Body of pancreas (tissue), 4 donors: ENCODE measurements around the gene MYBPC3. TPM values are rescaled to one million over a fixed set of nuclear protein-coding genes. Genes with fewer than 3 reads are reported as not detected.
"Not testable (repeated sequence)": the region's sequence is repeated elsewhere in the genome, so short reads cannot be mapped to it uniquely, and the experiment has no call there.

ENCODE experiments used
- ATAC-seq: fragments of 150-250 bp; one replicate; pipeline ENCODE4 v1.9.1; 2016
- DNase-seq, 4 donors: peaks; one replicate each; pipeline ENCODE4 v3.0.0-alpha.2; 2019
- H3K27ac ChIP-seq, 4 donors: fragments of 200-600 bp; sonication (generic); 1 replicate in 3 of 4; 2 replicates in 1 of 4; pipeline versions ENCODE4 v1.5.1 to v1.6.1; 2016 to 2019; ENCODE audit warnings: mild to moderate bottlenecking in 1 of 4, mixed read lengths in 1 of 4, moderate library complexity in 1 of 4
- H3K27me3 ChIP-seq, 2 donors: fragments of 200-600 bp; sonication (generic); one replicate each; pipeline ENCODE4 v1.6.0; 2016; ENCODE audit warnings: mild to moderate bottlenecking in 1 of 2
- H3K36me3 ChIP-seq, 2 donors: fragments of 200-600 bp; sonication (generic); replicated peaks in 1 of 2; 2 replicates each; pipeline ENCODE4 v1.5.1; 2016; ENCODE audit warnings: low read depth in 2 of 2; ENCODE audit not compliant: insufficient read depth in 1 of 2
- H3K4me1 ChIP-seq: fragments of 200-600 bp; sonication (generic); one replicate; pipeline ENCODE4 v1.6.0; 2016
- H3K4me3 ChIP-seq, 2 donors: fragments of 200-600 bp; sonication (generic); 1 replicate in 1 of 2; 2 replicates in 1 of 2; pipeline ENCODE4 v1.5.1; 2016 to 2019
- H3K9me3 ChIP-seq, 3 donors: fragments of 200-600 bp; sonication (generic); 1 replicate in 2 of 3; 2 replicates in 1 of 3; pipeline ENCODE4 v1.5.1; 2016
- POLR2A ChIP-seq, 3 donors: fragments of 450-650 bp; IDR thresholded peaks; one replicate each; pipeline ENCODE4 v1.6.1; 2016; ENCODE audit warnings: antibody characterized with exemption in 3 of 3, mild to moderate bottlenecking in 2 of 3
- WGBS, 2 donors: methylation state at CpG; one replicate each; pipeline ENCODE4 v1.1.5; 2017; 5-methylcytosine and 5-hydroxymethylcytosine counted together
- intact Hi-C: fragments of 100-400 bp; cut with DNase I; formaldehyde crosslinking; loops from one replicate; pipeline ENCODE4 v1.15.1; 2023
- total RNA-seq, 2 donors: library from RNA; depleted of rRNA; stranded (reverse); fragments of >200 nt; gene quantifications; one replicate each; pipeline ENCODE4 v1.1.0, GENCODE V29; 2016
- TF ChIP-seq, protein P1 (sequence below), 7 experiments: fragments of 450-650 bp in 4 of 7; fragments of 200-600 bp in 3 of 7; sonication (generic) in 3 of 7; IDR thresholded peaks; one replicate each; pipeline ENCODE4 v1.5.1; 2016 to 2019; ENCODE audit warnings: antibody characterized with exemption in 7 of 7

MYBPC3 gene
- total RNA-seq, 2 donors from 2014 or later, result not detected

DNA sequence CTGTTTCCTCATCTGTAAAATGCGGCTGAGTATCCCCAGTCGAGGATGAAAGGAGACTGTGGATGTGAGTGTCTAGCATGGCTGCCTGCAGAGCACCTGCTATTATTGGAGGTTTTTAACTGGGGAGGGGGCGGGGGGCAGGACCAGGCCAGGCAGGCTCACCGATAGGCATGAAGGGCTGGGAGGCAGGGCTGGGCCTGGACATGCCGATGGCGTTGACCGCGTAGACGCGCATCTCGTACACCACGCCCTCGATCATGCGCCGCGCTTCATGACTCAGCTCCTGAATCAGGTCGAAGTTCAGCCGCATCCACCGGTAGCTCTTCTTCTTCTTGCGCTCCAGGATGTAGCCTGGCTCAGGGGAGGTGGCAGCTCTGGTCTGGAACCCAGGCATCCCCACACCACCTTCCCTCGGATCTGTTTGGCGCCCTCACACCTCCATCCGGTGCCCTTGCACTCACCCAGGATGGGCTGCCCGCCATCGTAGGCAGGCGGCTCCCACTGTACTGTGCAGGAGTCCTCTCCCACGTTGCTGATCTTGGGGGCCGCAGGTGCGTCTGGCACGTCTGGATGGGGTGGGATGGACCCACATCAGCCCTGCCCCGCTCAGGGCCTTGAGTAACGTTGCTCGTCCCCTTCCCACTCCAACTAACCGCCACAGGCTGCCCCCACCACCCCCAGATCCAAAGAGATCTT is 15.1 kb downstream of the MYBPC3 start:
- Histone ChIP-seq H3K27ac (no peak overlapping the region), H3K4me1 (no peaks in the 10 kb centered on the region), H3K9me3 (no peaks in the 10 kb centered on the region), H3K4me3 (no peak overlapping the region), H3K27me3 (no peaks in the 10 kb centered on the region), H3K36me3 (no peaks in the 10 kb centered on the region)
- 87 to 92% methylated on average over 30 to 33 of the region's 34 CpGs for WGBS, 2 donors
- ATAC-seq (no peak), DNase-seq (no peak)
- TF ChIP-seq, protein P1, sequence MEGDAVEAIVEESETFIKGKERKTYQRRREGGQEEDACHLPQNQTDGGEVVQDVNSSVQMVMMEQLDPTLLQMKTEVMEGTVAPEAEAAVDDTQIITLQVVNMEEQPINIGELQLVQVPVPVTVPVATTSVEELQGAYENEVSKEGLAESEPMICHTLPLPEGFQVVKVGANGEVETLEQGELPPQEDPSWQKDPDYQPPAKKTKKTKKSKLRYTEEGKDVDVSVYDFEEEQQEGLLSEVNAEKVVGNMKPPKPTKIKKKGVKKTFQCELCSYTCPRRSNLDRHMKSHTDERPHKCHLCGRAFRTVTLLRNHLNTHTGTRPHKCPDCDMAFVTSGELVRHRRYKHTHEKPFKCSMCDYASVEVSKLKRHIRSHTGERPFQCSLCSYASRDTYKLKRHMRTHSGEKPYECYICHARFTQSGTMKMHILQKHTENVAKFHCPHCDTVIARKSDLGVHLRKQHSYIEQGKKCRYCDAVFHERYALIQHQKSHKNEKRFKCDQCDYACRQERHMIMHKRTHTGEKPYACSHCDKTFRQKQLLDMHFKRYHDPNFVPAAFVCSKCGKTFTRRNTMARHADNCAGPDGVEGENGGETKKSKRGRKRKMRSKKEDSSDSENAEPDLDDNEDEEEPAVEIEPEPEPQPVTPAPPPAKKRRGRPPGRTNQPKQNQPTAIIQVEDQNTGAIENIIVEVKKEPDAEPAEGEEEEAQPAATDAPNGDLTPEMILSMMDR (IDR thresholded peaks at IDR 0.05), result no peak
- no peak for TF ChIP-seq POLR2A (IDR thresholded peaks at IDR 0.05)
- intact Hi-C loops, result loop anchor here (5.0 kb wide), 1 partner anchor 60 kb away; no protein-coding TSS in a partner anchor

DNA sequence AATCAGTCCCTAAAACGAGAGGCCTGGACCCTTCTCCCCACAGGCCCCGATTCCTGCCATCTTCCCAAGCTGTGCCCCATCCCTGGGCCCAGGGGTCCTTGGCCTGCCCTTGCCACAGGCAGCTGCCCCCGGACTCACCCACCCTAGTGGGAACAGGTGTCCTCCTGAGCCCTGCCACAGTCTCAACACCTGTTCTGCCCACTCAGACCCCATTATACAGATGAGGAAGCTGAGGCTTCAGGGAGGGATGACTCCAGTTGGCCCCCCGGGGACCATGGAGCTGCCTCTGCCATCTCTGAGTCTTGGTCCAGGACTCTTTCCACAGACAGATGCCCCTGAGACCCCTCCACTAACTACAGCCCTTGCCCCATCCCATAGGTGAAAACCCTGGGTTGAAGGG is 15.9 kb downstream of the MYBPC3 start:
- intact Hi-C loops, result loop anchor here (5.0 kb wide), 1 partner anchor 59 kb away; no protein-coding TSS in a partner anchor
- Histone ChIP-seq H3K9me3 (no peaks in the 10 kb centered on the region), H3K27me3 (no peaks in the 10 kb centered on the region), H3K27ac (no peak overlapping the region), H3K4me3 (no peak overlapping the region), H3K4me1 (no peaks in the 10 kb centered on the region), H3K36me3 (no peaks in the 10 kb centered on the region)
- WGBS, 2 donors, result 60 to 74% methylated on average over 2 to 4 of the region's 4 CpGs
- ATAC-seq, result no peak
- no peak for DNase-seq
- no peak for TF ChIP-seq POLR2A (IDR thresholded peaks at IDR 0.05)
- TF ChIP-seq, protein P1 (IDR thresholded peaks at IDR 0.05), result no peak

DNA sequence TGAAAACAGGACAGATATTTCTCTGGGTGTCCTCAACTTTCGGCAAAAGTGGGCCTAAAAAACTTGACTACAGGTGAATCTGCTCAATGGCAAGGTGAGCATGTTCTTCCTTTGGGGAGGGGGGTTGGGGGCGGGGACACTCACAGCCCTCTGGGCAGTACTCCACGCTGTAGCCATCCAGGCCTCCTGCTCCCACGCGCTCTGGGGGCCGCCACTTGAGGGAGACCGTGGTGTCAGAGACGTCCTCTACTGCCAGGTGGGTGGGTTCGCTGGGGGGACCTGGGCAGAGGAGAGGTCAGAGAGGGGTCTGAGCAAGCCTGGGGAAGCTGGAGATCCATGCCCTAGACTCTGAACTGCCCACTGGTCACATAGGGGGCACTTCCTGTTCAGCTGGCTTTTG is 16.8 kb downstream of the MYBPC3 start:
- Histone ChIP-seq H3K4me3 (no peak overlapping the region), H3K9me3 (no peaks in the 10 kb centered on the region), H3K36me3 (no peaks in the 10 kb centered on the region), H3K27me3 (no peaks in the 10 kb centered on the region), H3K27ac (no peak overlapping the region), H3K4me1 (no peaks in the 10 kb centered on the region)
- WGBS, 2 donors, result 80 to 85% methylated on average over 1 to 9 of the region's 9 CpGs
- no peak for ATAC-seq
- TF ChIP-seq, protein P1 (IDR thresholded peaks at IDR 0.05), result no peak
- no peak for TF ChIP-seq POLR2A (IDR thresholded peaks at IDR 0.05)
- no peak for DNase-seq
- intact Hi-C loops, result loop anchor here (5.0 kb wide), 1 partner anchor 58 kb away; no protein-coding TSS in a partner anchor

DNA sequence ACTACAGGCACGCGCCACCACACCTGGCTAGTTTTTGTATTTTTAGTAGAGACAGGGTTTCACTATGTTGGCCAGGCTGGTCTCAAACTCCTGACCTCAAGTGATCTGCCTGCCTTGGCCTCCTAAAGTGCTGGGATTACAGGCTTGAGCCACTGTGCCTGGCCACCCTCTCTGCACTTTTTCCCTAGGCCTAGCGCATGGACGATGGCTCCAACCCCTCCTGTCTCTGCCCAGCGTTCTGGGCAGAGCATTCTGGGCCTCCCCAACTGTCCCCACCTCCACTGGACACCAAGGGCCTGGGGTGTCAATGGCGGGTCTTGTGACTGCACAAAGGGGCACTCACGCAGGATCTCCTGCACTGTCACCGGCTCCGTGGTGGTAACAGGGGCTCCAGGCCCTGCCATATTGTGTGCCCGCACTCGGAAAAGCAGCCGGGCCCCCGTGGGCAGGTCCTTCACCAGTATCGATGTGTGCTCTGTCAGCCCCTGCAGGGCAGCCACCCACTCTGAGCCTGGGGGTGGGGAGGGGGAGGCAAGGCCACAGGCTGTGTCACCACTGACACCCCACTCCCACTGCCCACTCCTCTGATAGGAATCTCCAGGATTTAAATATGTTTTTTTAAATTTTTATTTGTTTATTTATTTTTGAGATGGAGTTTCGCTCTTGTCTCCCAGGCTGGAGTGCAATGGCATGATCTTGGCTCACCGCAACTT is 17.6 kb downstream of the MYBPC3 start:
- H3K27me3 ChIP-seq, DNase-seq, ATAC-seq, H3K36me3 ChIP-seq, H3K4me1 ChIP-seq, H3K27ac ChIP-seq, H3K9me3 ChIP-seq, H3K4me3 ChIP-seq: not testable (repeated sequence)
- intact Hi-C loops, result loop anchor here (5.0 kb wide), 1 partner anchor 58 kb away; no protein-coding TSS in a partner anchor
- WGBS, 2 donors, result 92 to 97% methylated on average over 4 to 15 of the region's 16 CpGs

DNA sequence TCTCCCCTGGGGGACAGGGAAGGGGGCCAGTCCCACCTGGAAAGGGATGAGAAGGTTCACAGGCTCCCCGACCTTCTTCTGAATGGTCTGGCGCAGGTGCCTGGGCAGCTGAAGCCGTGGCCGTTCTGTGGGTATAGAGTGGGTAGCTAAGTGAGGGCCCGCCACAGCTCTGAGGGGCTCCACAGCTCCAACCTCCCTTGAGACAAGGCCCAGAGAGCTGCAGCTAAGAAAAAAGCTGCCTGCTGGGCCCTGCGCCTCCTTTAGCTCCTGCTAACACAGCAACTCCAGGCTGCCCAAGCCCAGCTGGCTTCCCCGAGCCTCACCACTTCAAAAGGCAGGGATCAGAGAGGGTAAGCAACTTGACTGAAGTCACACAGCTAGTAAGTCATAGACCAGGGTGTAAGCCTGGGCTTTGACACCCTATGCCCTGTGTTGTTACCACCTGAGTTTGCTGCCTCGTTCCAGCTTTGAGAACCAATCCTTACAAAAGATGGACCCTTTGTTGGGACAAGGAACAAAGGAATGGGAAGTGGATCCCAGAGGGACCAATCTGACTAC is 18.5 kb downstream of the MYBPC3 start:
- no peak for ATAC-seq
- TF ChIP-seq, protein P1 (IDR thresholded peaks at IDR 0.05), result no peak
- TF ChIP-seq POLR2A (IDR thresholded peaks at IDR 0.05), result no peak
- intact Hi-C loops, result no loop called here
- H3K9me3 ChIP-seq, result no peaks in the 10 kb centered on the region
- H3K4me1 ChIP-seq, result no peaks in the 10 kb centered on the region
- H3K36me3 ChIP-seq, result peaks cover 0 to 4% of the 10 kb centered on the region in 2 donors
- no peaks in the 10 kb centered on the region for H3K27me3 ChIP-seq
- no peak overlapping the region for H3K4me3 ChIP-seq
- H3K27ac ChIP-seq, result no peak overlapping the region
- no peak for DNase-seq
- whole genome bisulfite sequencing, 2 donors, result 77 to 85% methylated on average over 6 to 8 of the region's 8 CpGs
